CD4-positive, alpha-beta memory T cell (primary cell): Measurements from ENCODE around the gene NDUFV2. TPM values are rescaled to one million over a fixed set of nuclear protein-coding genes. Genes with fewer than 3 reads are reported as not detected.

Experiments used
- CTCF ChIA-PET: fragments of 350-600 bp; sonication (Branson Sonifier 250); formaldehyde crosslinking; loops from one replicate; lab custom pipeline; 2021; ENCODE audit warnings: inconsistent platforms; ENCODE audit not compliant: partially characterized antibody; lab: Charles Lee
- POLR2A ChIA-PET: fragments of 350-600 bp; sonication (Branson Sonifier 250); formaldehyde crosslinking; loops from one replicate; lab custom pipeline; 2021; ENCODE audit not compliant: partially characterized antibody; lab: Charles Lee
- DNase-seq, 5 donors: peaks; one replicate each; pipeline versions ENCODE4 v3.0.0 to v3.0.0-alpha.2; 2020 to 2022; ENCODE audit warnings: mixed read lengths in 1 of 5
- H3K27ac ChIP-seq: one replicate; pipeline ENCODE4 v1.7.0; 2013; ENCODE audit warnings: low read depth, low read length
- H3K27me3 ChIP-seq: 2 replicates; pipeline ENCODE4 v1.7.0; 2013; ENCODE audit warnings: mild to moderate bottlenecking, low read length, moderate library complexity; ENCODE audit not compliant: insufficient read depth
- H3K36me3 ChIP-seq: 2 replicates; pipeline ENCODE4 v1.7.0; 2013; ENCODE audit warnings: mild to moderate bottlenecking, low read length, moderate library complexity; ENCODE audit not compliant: insufficient read depth
- H3K4me1 ChIP-seq: 2 replicates; pipeline ENCODE4 v1.7.0; 2013; ENCODE audit warnings: mild to moderate bottlenecking, low read length, moderate library complexity; ENCODE audit not compliant: insufficient read depth
- H3K4me3 ChIP-seq, 2 donors: one replicate each; pipeline ENCODE4 v1.7.0; 2013; ENCODE audit warnings: low read length in 2 of 2, mild to moderate bottlenecking in 1 of 2
- H3K9me3 ChIP-seq, 2 donors: one replicate each; pipeline ENCODE4 v1.7.0; 2013; ENCODE audit warnings: low read length in 2 of 2, control low read depth in 1 of 2; ENCODE audit not compliant: control insufficient read depth in 1 of 2
- H3K27ac Mint-ChIP-seq, 7 donors: one replicate each; pipeline ENCODE4 v1.8.0; 2020 to 2021; ENCODE audit warnings: mixed read lengths in 7 of 7, mild to moderate bottlenecking in 6 of 7, inconsistent platforms in 3 of 7, moderate library complexity in 3 of 7
- H3K27me3 Mint-ChIP-seq, 2 donors: one replicate each; pipeline ENCODE4 v1.8.0; 2020 to 2021; ENCODE audit warnings: mixed read lengths in 2 of 2
- H3K36me3 Mint-ChIP-seq, 2 donors: one replicate each; pipeline ENCODE4 v1.8.0; 2020 to 2021; ENCODE audit warnings: mixed read lengths in 2 of 2, inconsistent platforms in 1 of 2, mild to moderate bottlenecking in 1 of 2
- H3K4me1 Mint-ChIP-seq, 4 donors: one replicate each; pipeline ENCODE4 v1.8.0; 2020 to 2021; ENCODE audit warnings: mixed read lengths in 4 of 4, mild to moderate bottlenecking in 1 of 4
- H3K4me3 Mint-ChIP-seq, 8 donors: one replicate each; pipeline ENCODE4 v1.8.0; 2020 to 2021; ENCODE audit warnings: mixed read lengths in 8 of 8, mild to moderate bottlenecking in 7 of 8, moderate library complexity in 6 of 8, inconsistent platforms in 3 of 8
- H3K9me3 Mint-ChIP-seq, 8 donors: one replicate each; pipeline ENCODE4 v1.8.0; 2020 to 2021; ENCODE audit warnings: mixed read lengths in 8 of 8, mild to moderate bottlenecking in 5 of 8, inconsistent platforms in 3 of 8, moderate library complexity in 1 of 8
- intact Hi-C: fragments of 100-400 bp; cut with micrococcal nuclease; formaldehyde crosslinking; loops from one replicate; pipeline ENCODE4 v1.15.1; 2023
- polyA plus RNA-seq, 2 donors: library from polyadenylated mRNA; unstranded; fragments of 300-500 nt; fragmentation: Illumina TruSeq; gene quantifications; one replicate each; pipeline ENCODE4 v1.2.3, GENCODE V29; 2021
- total RNA-seq, 2 experiments: library from RNA; stranded (reverse); gene quantifications; one replicate each; pipeline ENCODE4 v1.2.3, GENCODE V29; 2021

Gene NDUFV2
- total and polyA plus RNA-seq, 4 experiments from 2014 or later = 135 to 281 (median 174) TPM

GRCh38 chr18:9133225-9133624 lies 30.7 kb downstream of the NDUFV2 start:
- ChIA-PET POLR2A (interaction anchor here (20.9 to 21.4 kb wide), 2 partner anchors 15 to 33 kb away, joined by 453 to 823 read pairs; partner anchors contain the start of gene NDUFV2), CTCF (interaction anchor here (1.3 to 2.3 kb wide), 2 partner anchors 30 to 50 kb away, joined by 3 to 6 read pairs; no protein-coding TSS in a partner anchor)
- Mint-ChIP-seq H3K36me3 (peaks cover 26 to 67% of the 10 kb centered on the region in 2 donors), H3K4me1 (peaks cover 26 to 76% (median 45%) of the 10 kb centered on the region in 4 donors), H3K27me3 (peaks cover 0 to 2% of the 10 kb centered on the region in 2 donors), H3K9me3 (peaks cover 0 to 2% (median 0%) of the 10 kb centered on the region in 8 donors), H3K27ac (peak overlapping the region; percentile 4 to 99 (median 68)), H3K4me3 (peak overlapping the region in 5 of 8 donors; percentile 10 to 55 (median 25))
- no peak for DNase-seq
- intact Hi-C loops = loop anchor here (10.0 kb wide), 1 partner anchor 428 kb away; the partner anchor contains the start of gene MTCL1
- peaks cover 56% of the 10 kb centered on the region for H3K4me1 ChIP-seq
- H3K36me3 ChIP-seq = peaks cover 28% of the 10 kb centered on the region
- H3K27me3 ChIP-seq = no peaks in the 10 kb centered on the region
- no peak overlapping the region for H3K4me3 ChIP-seq
- no peaks in the 10 kb centered on the region for H3K9me3 ChIP-seq
- no peak overlapping the region for H3K27ac ChIP-seq

DNA sequence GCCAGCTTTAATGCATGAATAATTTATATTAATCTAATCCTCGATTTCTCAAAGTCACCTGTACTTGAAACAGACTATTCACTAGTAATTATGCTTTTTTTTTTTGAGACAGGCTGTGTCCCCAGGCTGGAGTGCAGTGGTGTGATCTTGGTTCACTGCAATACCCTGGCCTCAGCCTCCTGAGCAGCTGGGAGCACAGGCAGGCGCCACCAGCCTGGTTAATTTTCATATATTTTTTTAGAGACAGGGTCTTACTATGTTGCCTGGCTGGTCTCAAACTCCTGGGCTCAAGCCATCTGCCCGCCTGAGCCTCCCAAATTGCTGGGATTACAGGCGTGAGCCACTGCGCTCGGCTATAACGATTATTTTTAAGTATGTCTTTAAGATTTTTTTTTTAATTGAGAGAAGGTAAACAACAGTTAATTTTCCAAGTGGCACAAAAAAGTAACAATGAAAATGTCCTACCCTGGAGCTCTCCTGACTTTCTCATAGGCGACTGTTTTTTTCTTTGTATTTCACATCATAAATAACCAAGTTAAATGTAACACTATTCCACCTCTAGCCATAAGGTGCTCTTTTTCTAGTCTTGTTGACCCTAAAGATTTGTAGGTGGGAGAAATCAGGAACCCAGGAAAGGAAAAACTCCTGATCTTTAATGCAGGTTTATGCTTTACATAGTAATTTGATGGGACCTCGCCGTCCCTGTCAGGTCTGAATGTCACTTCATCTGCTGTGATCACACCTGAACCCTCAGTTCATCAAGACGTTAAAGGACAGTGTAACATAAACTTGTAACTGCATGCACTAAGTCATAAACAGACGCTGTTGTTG lies 32.8 kb downstream of the NDUFV2 start:
- no peak for DNase-seq
- H3K27ac Mint-ChIP-seq = peak overlapping the region; percentile 94 to 100 (median 99)
- H3K4me3 Mint-ChIP-seq = peak overlapping the region; percentile 96 to 99 (median 98)
- peak overlapping the region; percentile 11 to 88 for H3K4me3 ChIP-seq
- ChIA-PET POLR2A (interaction anchor here (0.7 to 21.4 kb wide), 7 partner anchors 9 to 199 kb away, joined by 3 to 823 read pairs (median 53); partner anchors contain the start of genes NDUFV2 and TWSG1), CTCF (interaction anchor here (0.7 to 8.1 kb wide), 11 partner anchors 8 to 62 kb away, joined by 4 to 67 read pairs (median 5); partner anchors contain the start of gene NDUFV2)
- peaks cover 0 to 2% (median 0%) of the 10 kb centered on the region in 8 donors for H3K9me3 Mint-ChIP-seq
- H3K27me3 Mint-ChIP-seq = peaks cover 0 to 2% of the 10 kb centered on the region in 2 donors
- H3K9me3 ChIP-seq = no peaks in the 10 kb centered on the region
- peaks cover 32 to 78% (median 48%) of the 10 kb centered on the region in 4 donors for H3K4me1 Mint-ChIP-seq
- intact Hi-C loops = loop anchor here (10.0 kb wide), 1 partner anchor 430 kb away; the partner anchor contains the start of gene MTCL1
- H3K27ac ChIP-seq = peak overlapping the region; percentile 90
- H3K36me3 Mint-ChIP-seq = peaks cover 15 to 55% of the 10 kb centered on the region in 2 donors
- peaks cover 69% of the 10 kb centered on the region for H3K4me1 ChIP-seq
- H3K36me3 ChIP-seq = peaks cover 20% of the 10 kb centered on the region
- no peaks in the 10 kb centered on the region for H3K27me3 ChIP-seq

- no peaks in the 10 kb centered on the region for H3K9me3 ChIP-seq
- H3K27me3 ChIP-seq = no peaks in the 10 kb centered on the region
- CTCF ChIA-PET = interaction anchor here (0.7 to 8.1 kb wide), 8 partner anchors 9 to 63 kb away, joined by 4 to 67 read pairs (median 5); partner anchors contain the start of gene NDUFV2
- peaks cover 12 to 53% of the 10 kb centered on the region in 2 donors for H3K36me3 Mint-ChIP-seq
- DNase-seq = no peak
- POLR2A ChIA-PET = interaction anchor here (1.6 to 21.4 kb wide), 6 partner anchors 11 to 198 kb away, joined by 4 to 823 read pairs (median 146); partner anchors contain the start of genes NDUFV2 and TWSG1
- H3K27me3 Mint-ChIP-seq = peaks cover 0 to 2% of the 10 kb centered on the region in 2 donors
- H3K4me3 Mint-ChIP-seq = peak overlapping the region; percentile 96 to 99 (median 98)
- peaks cover 38 to 80% (median 51%) of the 10 kb centered on the region in 4 donors for H3K4me1 Mint-ChIP-seq
- H3K36me3 ChIP-seq = peaks cover 20% of the 10 kb centered on the region
- peaks cover 72% of the 10 kb centered on the region for H3K4me1 ChIP-seq
- peak overlapping the region; percentile 90 for H3K27ac ChIP-seq
- intact Hi-C loops = loop anchor here (1.0 to 10.0 kb wide), 8 partner anchors 19 to 779 kb away; partner anchors contain the start of genes MTCL1, NDUFV2, RALBP1 and TWSG1
- H3K4me3 ChIP-seq = peak overlapping the region; percentile 11 to 88
- H3K9me3 Mint-ChIP-seq = peaks cover 0 to 2% (median 0%) of the 10 kb centered on the region in 8 donors
- H3K27ac Mint-ChIP-seq = peak overlapping the region; percentile 99 to 100 (median 99)
Measured at GRCh38 chr18:9135912-9136314, 33.4 kb downstream of the NDUFV2 start.

- H3K4me1 Mint-ChIP-seq = peaks cover 43 to 85% (median 57%) of the 10 kb centered on the region in 4 donors
- H3K4me1 ChIP-seq = peaks cover 72% of the 10 kb centered on the region
- intact Hi-C loops = loop anchor here (1.0 to 10.0 kb wide), 8 partner anchors 19 to 778 kb away; partner anchors contain the start of genes MTCL1, NDUFV2, RALBP1 and TWSG1
- peak; percentile 97 to 99 (median 98) for DNase-seq
- peaks cover 0 to 2% (median 0%) of the 10 kb centered on the region in 8 donors for H3K9me3 Mint-ChIP-seq
- no peaks in the 10 kb centered on the region for H3K9me3 ChIP-seq
- H3K27me3 Mint-ChIP-seq = peaks cover 0 to 2% of the 10 kb centered on the region in 2 donors
- peak within 1 kb of the TSS; percentile 90 for H3K27ac ChIP-seq
- no peaks in the 10 kb centered on the region for H3K27me3 ChIP-seq
- peak within 1 kb of the TSS; percentile 97 to 99 (median 98) for H3K4me3 Mint-ChIP-seq
- peaks cover 11 to 56% of the 10 kb centered on the region in 2 donors for H3K36me3 Mint-ChIP-seq
- peak within 1 kb of the TSS; percentile 99 to 100 (median 99) for H3K27ac Mint-ChIP-seq
- POLR2A ChIA-PET = interaction anchor here (1.0 to 21.4 kb wide), 12 partner anchors 10 to 778 kb away, joined by 3 to 823 read pairs (median 6); partner anchors contain the start of genes NDUFV2 and TWSG1
- CTCF ChIA-PET = interaction anchor here (0.6 to 8.1 kb wide), 9 partner anchors 9 to 378 kb away, joined by 3 to 67 read pairs (median 5); partner anchors contain the start of gene NDUFV2
- peaks cover 16% of the 10 kb centered on the region for H3K36me3 ChIP-seq
- H3K4me3 ChIP-seq = peak within 1 kb of the TSS; percentile 52 to 88
Measured at GRCh38 chr18:9136315-9137155, 34.0 kb downstream of the NDUFV2 start, which contains the start of gene ANKRD12. TSS of gene ANKRD12 (plus strand) at chr18:9136781. CDS start at chr18:9182433, 45,652 bp downstream.

DNA sequence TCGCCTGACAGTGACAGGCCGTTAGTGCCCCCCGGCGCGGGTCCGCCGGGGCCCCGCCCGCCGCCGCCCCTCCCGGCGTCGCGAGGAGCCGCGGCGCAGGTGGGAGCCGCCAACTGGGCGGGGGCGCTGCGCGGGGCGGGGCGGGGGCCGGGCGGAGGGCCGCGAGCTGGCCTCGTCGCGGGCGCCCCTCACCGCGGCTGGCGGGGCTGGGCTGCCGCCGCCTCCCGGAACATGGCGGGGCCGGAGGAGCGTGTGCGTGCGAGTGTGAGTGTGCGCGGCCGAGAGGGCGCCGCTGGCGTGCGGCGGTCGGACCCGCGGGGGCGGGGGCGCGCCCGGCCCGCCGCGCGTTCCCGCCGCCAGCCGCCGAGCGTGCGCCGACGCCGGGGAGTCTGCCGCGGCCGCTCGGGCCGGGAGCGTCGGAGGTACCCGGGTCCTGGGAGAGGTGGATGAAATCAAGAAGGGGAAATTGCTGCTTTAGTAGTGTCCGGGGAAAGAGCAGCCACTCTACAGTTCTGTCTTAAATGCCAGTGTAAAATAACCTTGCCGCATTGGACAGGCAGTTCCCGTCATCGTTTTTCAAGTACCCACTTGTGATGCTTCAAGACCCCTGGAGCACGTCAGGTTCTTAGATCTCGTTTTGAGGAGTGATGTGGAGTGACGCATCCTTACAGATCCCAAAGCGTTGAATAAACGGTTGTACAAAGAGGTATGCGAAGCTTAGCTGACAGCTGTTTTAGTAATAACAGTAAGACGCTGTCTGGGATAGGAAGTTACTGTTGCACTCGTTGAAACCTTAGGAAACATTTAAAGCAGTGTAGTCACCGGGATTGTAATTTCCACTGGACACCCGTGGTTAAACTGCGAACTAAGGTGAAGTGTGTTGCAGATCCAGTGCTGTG lies 34.9 kb downstream of the NDUFV2 start:
- no peaks in the 10 kb centered on the region for H3K9me3 ChIP-seq
- ChIA-PET CTCF (interaction anchor here (1.2 to 8.1 kb wide), 8 partner anchors 10 to 377 kb away, joined by 3 to 67 read pairs (median 10); partner anchors contain the start of gene NDUFV2), POLR2A (interaction anchor here (1.0 to 21.4 kb wide), 16 partner anchors 10 to 777 kb away, joined by 3 to 823 read pairs (median 4); partner anchors contain the start of genes NDUFV2, TWSG1 and VAPA)
- peak overlapping the region; percentile 90 for H3K27ac ChIP-seq
- H3K4me1 Mint-ChIP-seq = peaks cover 46 to 90% (median 59%) of the 10 kb centered on the region in 4 donors
- peak; percentile 73 to 85 (median 78) for DNase-seq
- peak overlapping the region; percentile 52 to 88 for H3K4me3 ChIP-seq
- peaks cover 9% of the 10 kb centered on the region for H3K36me3 ChIP-seq
- no peaks in the 10 kb centered on the region for H3K27me3 ChIP-seq
- peak overlapping the region; percentile 92 to 99 (median 98) for H3K27ac Mint-ChIP-seq
- peaks cover 0 to 2% (median 0%) of the 10 kb centered on the region in 8 donors for H3K9me3 Mint-ChIP-seq
- intact Hi-C loops = loop anchor here (2.0 to 10.0 kb wide), 3 partner anchors 433 to 777 kb away; partner anchors contain the start of genes MTCL1 and VAPA
- peaks cover 75% of the 10 kb centered on the region for H3K4me1 ChIP-seq
- peaks cover 4 to 51% of the 10 kb centered on the region in 2 donors for H3K36me3 Mint-ChIP-seq
- peaks cover 0 to 2% of the 10 kb centered on the region in 2 donors for H3K27me3 Mint-ChIP-seq
- peak overlapping the region; percentile 89 to 97 (median 93) for H3K4me3 Mint-ChIP-seq
